HCT116 (cell line): ENCODE results near the gene RCSD1. TPM values are rescaled to one million over a fixed set of nuclear protein-coding genes. Genes with fewer than 3 reads are reported as not detected.

Experiments
- ATAC-seq: fragments of 200-7000 bp; cut with Tn5 transposase; 2 replicates; pipeline ENCODE4 v1.9.1; 2020; ENCODE audit warnings: mild to moderate bottlenecking, moderate library complexity
- BruUV-seq: library from RNA; stranded (reverse); fragments of 400-500 nt; replicated peaks from 2 replicates; lab custom pipeline; 2021; lab: Mats Ljungman, UMichigan
- CTCF ChIA-PET: fragments of 300-600 bp; sonication (Branson Sonifier 250); formaldehyde crosslinking; loops from one replicate; lab custom pipeline; 2021; ENCODE audit warnings: antibody characterized with exemption; lab: Charles Lee
- POLR2A ChIA-PET: fragments of 300-600, 350-600 bp; sonication (Branson Sonifier 250); formaldehyde crosslinking; loops from one replicate; lab custom pipeline; 2021; ENCODE audit warnings: antibody characterized with exemption; lab: Charles Lee
- RAD21 ChIA-PET, 2 experiments: fragments of 300-600 bp; sonication (Branson Sonifier 250); formaldehyde crosslinking; loops; one replicate each; lab custom pipeline; 2023; ENCODE audit warnings: low total read pairs in 2 of 2; ENCODE audit not compliant: uncharacterized antibody in 2 of 2, unreplicated experiment in 2 of 2, low non-redundant PET in 1 of 2; lab: Charles Lee
- DNase-seq: peaks from one replicate; pipeline ENCODE4 v3.0.0-alpha.2; 2010; ENCODE audit warnings: low read depth, low spot score
- H2AFZ ChIP-seq: fragments of 200-600 bp; shearing (Covaris generic), sonication (generic); 2 replicates; pipeline ENCODE4 v1.6.1; 2017; ENCODE audit warnings: low read depth, mixed run types, mixed read lengths, antibody characterized with exemption, low read length; ENCODE audit not compliant: poor library complexity, severe bottlenecking
- H3K27ac ChIP-seq: 2 replicates; pipeline ENCODE4 v1.5.1; 2012; ENCODE audit warnings: low read depth, low read length
- H3K27me3 ChIP-seq: fragments of 200-600 bp; sonication (generic); 2 replicates; pipeline ENCODE4 v1.6.1; 2016; ENCODE audit warnings: mixed run types, low read length, mixed read lengths; ENCODE audit not compliant: insufficient read depth
- H3K36me3 ChIP-seq, 2 experiments: fragments of 200-500 bp in 1 of 2; fragments of 200-600 bp in 1 of 2; sonication (Bioruptor generic) in 1 of 2; sonication (generic) in 1 of 2; 2 replicates each; pipeline versions ENCODE4 v1.5.1 to v1.6.1; 2014 to 2016; ENCODE audit warnings: low read length in 2 of 2, inconsistent platforms in 1 of 2, mixed read lengths in 1 of 2, mixed run types in 1 of 2; ENCODE audit not compliant: insufficient read depth in 2 of 2, control insufficient read depth in 1 of 2
- H3K4me1 ChIP-seq, 2 experiments: fragments of 200-600 bp in 1 of 2; sonication (generic) in 1 of 2; 2 replicates each; pipeline versions ENCODE4 v1.5.1 to v1.6.1; 2012 to 2017; ENCODE audit warnings: low read length in 2 of 2, inconsistent platforms in 1 of 2, mild to moderate bottlenecking in 1 of 2, mixed read lengths in 1 of 2, mixed run types in 1 of 2, moderate library complexity in 1 of 2; ENCODE audit not compliant: insufficient read depth in 2 of 2, control insufficient read depth in 1 of 2
- H3K4me2 ChIP-seq: fragments of 200-600 bp; sonication (generic); 2 replicates; pipeline ENCODE4 v1.6.1; 2017; ENCODE audit warnings: mixed run types, low read length, mixed read lengths
- H3K4me3 ChIP-seq, 2 experiments: fragments of 200-600 bp in 1 of 2; sonication (generic) in 1 of 2; replicated peaks in 1 of 2; 2 replicates each; pipeline ENCODE4 v1.5.1; 2011 to 2016; ENCODE audit warnings: low read length in 2 of 2, control low read depth in 1 of 2, low read depth in 1 of 2, mild to moderate bottlenecking in 1 of 2, mixed read lengths in 1 of 2, mixed run types in 1 of 2
- H3K79me2 ChIP-seq: fragments of 200-600 bp; sonication (generic); 2 replicates; pipeline ENCODE4 v1.6.1; 2017; ENCODE audit warnings: mild to moderate bottlenecking, mixed run types, low read length, moderate library complexity, mixed read lengths; ENCODE audit not compliant: insufficient read depth
- H3K9ac ChIP-seq: fragments of 200-600 bp; sonication (generic); 2 replicates; pipeline ENCODE4 v1.6.1; 2016; ENCODE audit warnings: low read length, mixed read lengths
- H3K9me2 ChIP-seq: fragments of 200-600 bp; sonication (generic), shearing (Covaris generic); 2 replicates; pipeline ENCODE4 v1.6.1; 2017; ENCODE audit warnings: mixed run types, mild to moderate bottlenecking, moderate library complexity; ENCODE audit not compliant: insufficient read depth
- H3K9me3 ChIP-seq, 2 experiments: fragments of 200-500 bp in 1 of 2; fragments of 200-600 bp in 1 of 2; sonication (Bioruptor generic) in 1 of 2; sonication (generic) in 1 of 2; 2 replicates each; pipeline ENCODE4 v1.6.1; 2014 to 2017; ENCODE audit warnings: low read length in 2 of 2, mixed read lengths in 2 of 2, inconsistent platforms in 1 of 2, low read depth in 1 of 2, mild to moderate bottlenecking in 1 of 2, mixed run types in 1 of 2, moderate library complexity in 1 of 2; ENCODE audit not compliant: control insufficient read depth in 1 of 2, insufficient read depth in 1 of 2
- H4K20me1 ChIP-seq: fragments of 200-600 bp; sonication (generic), shearing (Covaris generic); 2 replicates; pipeline ENCODE4 v1.6.1; 2017; ENCODE audit warnings: mixed run types, mild to moderate bottlenecking, moderate library complexity; ENCODE audit not compliant: insufficient read depth
- CBX3 ChIP-seq: IDR thresholded peaks from 2 replicates; pipeline ENCODE4 v1.6.1; 2012; ENCODE audit warnings: low read depth
- EGR1 ChIP-seq: IDR thresholded peaks from 2 replicates; pipeline ENCODE4 v1.6.1; 2012; ENCODE audit warnings: low read depth
- ELF1 ChIP-seq: IDR thresholded peaks from 2 replicates; pipeline ENCODE4 v1.6.1; 2012; ENCODE audit warnings: low read depth, borderline replicate concordance
- EZH2 ChIP-seq: fragments of 200-600 bp; sonication (generic); IDR thresholded peaks from 2 replicates; pipeline ENCODE4 v1.6.1; 2017; ENCODE audit warnings: antibody characterized with exemption, mixed run types
- EZH2phosphoT487 ChIP-seq: fragments of 200-600 bp; IDR thresholded peaks from 2 replicates; pipeline ENCODE4 v1.6.1; 2018; ENCODE audit warnings: antibody characterized with exemption, borderline replicate concordance
- FOSL1 ChIP-seq: IDR thresholded peaks from 2 replicates; pipeline ENCODE4 v1.6.1; 2012; ENCODE audit warnings: low read depth
- JUND ChIP-seq: IDR thresholded peaks from 2 replicates; pipeline ENCODE4 v1.6.1; 2012
- POLR2A ChIP-seq: IDR thresholded peaks from 2 replicates; pipeline ENCODE4 v1.7.0; 2011; ENCODE audit warnings: borderline replicate concordance; ENCODE audit not compliant: insufficient read depth, insufficient read length; ENCODE audit errors: extremely low read depth
- RAD21 ChIP-seq: IDR thresholded peaks from 2 replicates; pipeline ENCODE4 v1.6.1; 2012; ENCODE audit warnings: low read depth, mild to moderate bottlenecking
- SIN3A ChIP-seq: IDR thresholded peaks from 2 replicates; pipeline ENCODE4 v1.6.1; 2012; ENCODE audit warnings: low read depth
- SRF ChIP-seq: IDR thresholded peaks from 2 replicates; pipeline ENCODE4 v1.6.1; 2012; ENCODE audit warnings: low read depth
- YY1 ChIP-seq: IDR thresholded peaks from 2 replicates; pipeline ENCODE4 v1.6.1; 2011; ENCODE audit warnings: low read length, low read depth, moderate library complexity, mild to moderate bottlenecking; ENCODE audit not compliant: insufficient replicate concordance; ENCODE audit errors: extremely low read depth
- ZFX ChIP-seq: fragments of 450-650 bp; IDR thresholded peaks from 2 replicates; pipeline ENCODE4 v1.6.1; 2017
- ZNF274 ChIP-seq: fragments of 200-500 bp; sonication (Bioruptor generic); IDR thresholded peaks from 2 replicates; pipeline ENCODE4 v1.6.1; 2014; ENCODE audit warnings: mild to moderate bottlenecking, low read depth, low read length, inconsistent platforms
- intact Hi-C: fragments of 100-400 bp; cut with micrococcal nuclease; formaldehyde crosslinking; loops from 2 replicates; pipeline ENCODE4 v1.10.0; 2022
- total RNA-seq: library from RNA; stranded (reverse); gene quantifications from one replicate; pipeline ENCODE4 v1.2.1, GENCODE V29; 2021; ENCODE audit not compliant: unreplicated experiment
- TF ChIP-seq, protein P1 (sequence below): IDR thresholded peaks from 2 replicates; pipeline ENCODE4 v1.6.1; 2012
- TF ChIP-seq, protein P2 (sequence below): IDR thresholded peaks from 2 replicates; pipeline ENCODE4 v1.6.1; 2011; ENCODE audit warnings: mild to moderate bottlenecking, low read length, moderate library complexity; ENCODE audit not compliant: insufficient replicate concordance; ENCODE audit errors: extremely low read depth
- TF ChIP-seq, protein P3 (sequence below), 3 experiments: fragments of 200-600 bp in 1 of 3; sonication (generic) in 1 of 3; IDR thresholded peaks in 2 of 3; conservative IDR thresholded peaks in 1 of 3; 2 replicates each; pipeline ENCODE4 v1.5.1; 2012 to 2017; ENCODE audit warnings: low read depth in 2 of 3, low read length in 2 of 3, antibody characterized with exemption in 1 of 3, borderline replicate concordance in 1 of 3, control low read depth in 1 of 3, mild to moderate bottlenecking in 1 of 3, mixed read lengths in 1 of 3, mixed run types in 1 of 3, moderate library complexity in 1 of 3; ENCODE audit not compliant: insufficient read depth in 1 of 3
- TF ChIP-seq, protein P4 (sequence below): IDR thresholded peaks from 2 replicates; pipeline ENCODE4 v1.6.1; 2012; ENCODE audit warnings: low read depth
- TF ChIP-seq, protein P5 (sequence below): IDR thresholded peaks from 2 replicates; pipeline ENCODE4 v1.6.1; 2012

Gene RCSD1
- total RNA-seq, 1 experiment from 2014 or later = 0.15 TPM

DNA sequence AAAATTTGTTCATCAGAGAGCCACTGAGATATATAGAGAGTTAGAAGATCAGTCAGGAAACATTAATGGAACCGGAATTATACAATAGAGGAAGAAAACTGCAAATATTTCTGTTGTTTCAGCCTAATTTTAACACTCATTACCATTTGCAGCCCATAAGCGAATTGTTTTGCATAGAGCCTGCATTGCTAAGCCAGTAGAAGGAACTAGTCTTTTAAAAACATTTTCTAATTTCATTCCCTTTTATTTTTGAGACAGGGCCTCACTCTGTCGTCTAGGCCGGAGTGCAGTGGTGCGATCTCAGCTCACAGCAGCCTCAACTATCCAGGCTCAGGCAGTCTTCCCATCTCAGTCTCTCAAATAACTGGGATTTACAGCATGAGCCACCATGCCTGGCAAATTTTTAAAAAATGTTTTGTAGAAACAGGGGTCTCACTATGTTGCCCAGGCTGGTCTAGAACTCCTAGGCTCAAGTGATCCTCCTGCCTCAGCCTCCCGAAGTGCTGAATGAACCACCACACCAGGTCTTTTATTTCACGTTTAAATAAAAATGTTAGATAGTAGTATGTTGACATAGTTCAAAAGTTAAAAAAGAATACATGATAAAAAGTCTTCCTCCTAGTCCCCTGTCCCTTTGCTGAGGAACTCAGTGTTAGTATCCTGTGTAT, 117.1 kb downstream of the RCSD1 start:
- no peak overlapping the region for H3K27ac ChIP-seq
- no peaks in the 10 kb centered on the region for H3K9me2 ChIP-seq
- intact Hi-C loops = no loop called here
- H3K4me3 ChIP-seq = no peak overlapping the region
- BruUV-seq = no TSS peak
- peaks cover under 1 to 6% of the 10 kb centered on the region in 2 experiments; a peak in 3 of 4 replicates for H3K4me1 ChIP-seq
- RAD21 ChIA-PET = no interaction called here
- no peak overlapping the region for H3K9ac ChIP-seq
- ATAC-seq = no peak
- POLR2A ChIA-PET = no interaction called here
- no peaks in the 10 kb centered on the region for H3K27me3 ChIP-seq
- no peaks in the 10 kb centered on the region for H3K9me3 ChIP-seq
- DNase-seq = no peak
- CTCF ChIA-PET = no interaction called here
- no peaks in the 10 kb centered on the region for H3K36me3 ChIP-seq
- H4K20me1 ChIP-seq = no peaks in the 10 kb centered on the region
- TF ChIP-seq EGR1 = no peak
- no peak for TF ChIP-seq POLR2A
- TF ChIP-seq YY1 = no peak
- no peak for TF ChIP-seq ELF1
- TF ChIP-seq, protein P1, sequence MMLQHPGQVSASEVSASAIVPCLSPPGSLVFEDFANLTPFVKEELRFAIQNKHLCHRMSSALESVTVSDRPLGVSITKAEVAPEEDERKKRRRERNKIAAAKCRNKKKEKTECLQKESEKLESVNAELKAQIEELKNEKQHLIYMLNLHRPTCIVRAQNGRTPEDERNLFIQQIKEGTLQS = no peak
- TF ChIP-seq, protein P2, sequence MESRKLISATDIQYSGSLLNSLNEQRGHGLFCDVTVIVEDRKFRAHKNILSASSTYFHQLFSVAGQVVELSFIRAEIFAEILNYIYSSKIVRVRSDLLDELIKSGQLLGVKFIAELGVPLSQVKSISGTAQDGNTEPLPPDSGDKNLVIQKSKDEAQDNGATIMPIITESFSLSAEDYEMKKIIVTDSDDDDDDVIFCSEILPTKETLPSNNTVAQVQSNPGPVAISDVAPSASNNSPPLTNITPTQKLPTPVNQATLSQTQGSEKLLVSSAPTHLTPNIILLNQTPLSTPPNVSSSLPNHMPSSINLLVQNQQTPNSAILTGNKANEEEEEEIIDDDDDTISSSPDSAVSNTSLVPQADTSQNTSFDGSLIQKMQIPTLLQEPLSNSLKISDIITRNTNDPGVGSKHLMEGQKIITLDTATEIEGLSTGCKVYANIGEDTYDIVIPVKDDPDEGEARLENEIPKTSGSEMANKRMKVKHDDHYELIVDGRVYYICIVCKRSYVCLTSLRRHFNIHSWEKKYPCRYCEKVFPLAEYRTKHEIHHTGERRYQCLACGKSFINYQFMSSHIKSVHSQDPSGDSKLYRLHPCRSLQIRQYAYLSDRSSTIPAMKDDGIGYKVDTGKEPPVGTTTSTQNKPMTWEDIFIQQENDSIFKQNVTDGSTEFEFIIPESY = no peak
- no peak for TF ChIP-seq ZFX
- no peak for TF ChIP-seq EZH2
- TF ChIP-seq SRF = no peak
- TF ChIP-seq, protein P3, sequence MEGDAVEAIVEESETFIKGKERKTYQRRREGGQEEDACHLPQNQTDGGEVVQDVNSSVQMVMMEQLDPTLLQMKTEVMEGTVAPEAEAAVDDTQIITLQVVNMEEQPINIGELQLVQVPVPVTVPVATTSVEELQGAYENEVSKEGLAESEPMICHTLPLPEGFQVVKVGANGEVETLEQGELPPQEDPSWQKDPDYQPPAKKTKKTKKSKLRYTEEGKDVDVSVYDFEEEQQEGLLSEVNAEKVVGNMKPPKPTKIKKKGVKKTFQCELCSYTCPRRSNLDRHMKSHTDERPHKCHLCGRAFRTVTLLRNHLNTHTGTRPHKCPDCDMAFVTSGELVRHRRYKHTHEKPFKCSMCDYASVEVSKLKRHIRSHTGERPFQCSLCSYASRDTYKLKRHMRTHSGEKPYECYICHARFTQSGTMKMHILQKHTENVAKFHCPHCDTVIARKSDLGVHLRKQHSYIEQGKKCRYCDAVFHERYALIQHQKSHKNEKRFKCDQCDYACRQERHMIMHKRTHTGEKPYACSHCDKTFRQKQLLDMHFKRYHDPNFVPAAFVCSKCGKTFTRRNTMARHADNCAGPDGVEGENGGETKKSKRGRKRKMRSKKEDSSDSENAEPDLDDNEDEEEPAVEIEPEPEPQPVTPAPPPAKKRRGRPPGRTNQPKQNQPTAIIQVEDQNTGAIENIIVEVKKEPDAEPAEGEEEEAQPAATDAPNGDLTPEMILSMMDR (IDR thresholded peaks at IDR 0.05 in 2 of 3, conservative IDR thresholded peaks at IDR 0.05 in 1 of 3; ENCODE audit: borderline replicate concordance in 1 of 3, insufficient read depth in 1 of 3, low read depth in 2 of 3, low read length in 2 of 3) = no peak
- no peak for TF ChIP-seq CBX3
- TF ChIP-seq RAD21 = no peak
- TF ChIP-seq JUND = no peak
- no peak for TF ChIP-seq EZH2phosphoT487
- no peak for TF ChIP-seq FOSL1
- TF ChIP-seq, protein P4, sequence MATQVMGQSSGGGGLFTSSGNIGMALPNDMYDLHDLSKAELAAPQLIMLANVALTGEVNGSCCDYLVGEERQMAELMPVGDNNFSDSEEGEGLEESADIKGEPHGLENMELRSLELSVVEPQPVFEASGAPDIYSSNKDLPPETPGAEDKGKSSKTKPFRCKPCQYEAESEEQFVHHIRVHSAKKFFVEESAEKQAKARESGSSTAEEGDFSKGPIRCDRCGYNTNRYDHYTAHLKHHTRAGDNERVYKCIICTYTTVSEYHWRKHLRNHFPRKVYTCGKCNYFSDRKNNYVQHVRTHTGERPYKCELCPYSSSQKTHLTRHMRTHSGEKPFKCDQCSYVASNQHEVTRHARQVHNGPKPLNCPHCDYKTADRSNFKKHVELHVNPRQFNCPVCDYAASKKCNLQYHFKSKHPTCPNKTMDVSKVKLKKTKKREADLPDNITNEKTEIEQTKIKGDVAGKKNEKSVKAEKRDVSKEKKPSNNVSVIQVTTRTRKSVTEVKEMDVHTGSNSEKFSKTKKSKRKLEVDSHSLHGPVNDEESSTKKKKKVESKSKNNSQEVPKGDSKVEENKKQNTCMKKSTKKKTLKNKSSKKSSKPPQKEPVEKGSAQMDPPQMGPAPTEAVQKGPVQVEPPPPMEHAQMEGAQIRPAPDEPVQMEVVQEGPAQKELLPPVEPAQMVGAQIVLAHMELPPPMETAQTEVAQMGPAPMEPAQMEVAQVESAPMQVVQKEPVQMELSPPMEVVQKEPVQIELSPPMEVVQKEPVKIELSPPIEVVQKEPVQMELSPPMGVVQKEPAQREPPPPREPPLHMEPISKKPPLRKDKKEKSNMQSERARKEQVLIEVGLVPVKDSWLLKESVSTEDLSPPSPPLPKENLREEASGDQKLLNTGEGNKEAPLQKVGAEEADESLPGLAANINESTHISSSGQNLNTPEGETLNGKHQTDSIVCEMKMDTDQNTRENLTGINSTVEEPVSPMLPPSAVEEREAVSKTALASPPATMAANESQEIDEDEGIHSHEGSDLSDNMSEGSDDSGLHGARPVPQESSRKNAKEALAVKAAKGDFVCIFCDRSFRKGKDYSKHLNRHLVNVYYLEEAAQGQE = no peak
- TF ChIP-seq ZNF274 = no peak
- TF ChIP-seq SIN3A = no peak
- TF ChIP-seq, protein P5, sequence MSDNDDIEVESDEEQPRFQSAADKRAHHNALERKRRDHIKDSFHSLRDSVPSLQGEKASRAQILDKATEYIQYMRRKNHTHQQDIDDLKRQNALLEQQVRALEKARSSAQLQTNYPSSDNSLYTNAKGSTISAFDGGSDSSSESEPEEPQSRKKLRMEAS = no peak
- no peak overlapping the region for H2AFZ ChIP-seq
- no peak overlapping the region for H3K4me2 ChIP-seq
- peaks cover 77% of the 10 kb centered on the region for H3K79me2 ChIP-seq
